ENCODE results near the gene PTPRR.

GRCh38 chr12:70785896-70786295 is 134.6 kb downstream of the PTPRR start:
- no peak for TF ChIP-seq CTCF (IDR thresholded peaks at IDR 0.05)
- TF ChIP-seq POLR2A (IDR thresholded peaks at IDR 0.05): no peak

Measured in body of pancreas (tissue), 4 donors.